NCI-H1105 treated with DMSO at 0.1 percent for 48 hours (cell line): ENCODE results near the gene MRO.
A peak's percentile ranks its signal among the peaks of the same experiment; 100 is the strongest.
"Not testable (repeated sequence)": the region's sequence is repeated elsewhere in the genome, so short reads cannot be mapped to it uniquely, and the experiment has no call there.

Experiments used
- DNase-seq: peaks from one replicate; lab custom pipeline; 2025; lab: John Stamatoyannopoulos, UW

MRO gene

DNA sequence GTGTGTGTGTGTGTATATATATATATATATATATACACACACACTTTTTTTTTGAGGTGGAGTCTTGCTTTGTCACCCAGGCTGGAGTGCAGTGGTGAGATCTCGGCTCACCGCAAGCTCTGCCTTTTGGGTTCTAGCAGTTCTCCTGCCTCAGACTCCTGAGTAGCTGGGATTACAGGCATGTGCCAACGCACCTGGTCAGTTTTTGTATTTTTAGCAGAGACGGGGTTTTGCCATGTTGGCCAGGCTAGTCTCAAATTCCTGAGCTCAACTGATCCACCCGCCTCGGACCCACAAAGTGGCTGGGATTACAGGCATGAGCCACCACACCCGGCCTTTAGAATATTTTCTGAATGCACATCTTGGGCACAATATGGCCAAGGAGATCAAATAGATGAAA, 13.7 kb upstream of the MRO start:
- not testable (repeated sequence) for DNase-seq

DNA sequence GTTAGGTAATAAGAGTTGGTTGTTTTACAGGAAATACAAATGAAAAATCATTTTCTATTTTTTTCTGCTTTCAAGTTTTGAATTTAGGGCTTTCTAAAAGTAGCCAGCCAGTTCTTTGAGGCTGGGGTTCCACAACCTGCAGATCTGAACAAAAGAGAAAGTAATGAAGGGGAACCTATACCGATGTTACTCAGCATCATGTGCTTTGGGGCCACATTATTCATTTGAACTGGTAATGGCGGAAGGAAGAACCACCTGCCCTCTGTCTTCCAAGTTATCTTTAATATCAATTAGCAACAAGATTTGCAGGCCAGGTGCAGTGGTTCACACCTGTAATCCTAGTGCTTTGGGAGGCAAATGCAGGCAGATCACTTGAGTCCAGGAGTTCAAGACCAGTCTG, 12.9 kb upstream of the MRO start:
- no peak for DNase-seq

DNA sequence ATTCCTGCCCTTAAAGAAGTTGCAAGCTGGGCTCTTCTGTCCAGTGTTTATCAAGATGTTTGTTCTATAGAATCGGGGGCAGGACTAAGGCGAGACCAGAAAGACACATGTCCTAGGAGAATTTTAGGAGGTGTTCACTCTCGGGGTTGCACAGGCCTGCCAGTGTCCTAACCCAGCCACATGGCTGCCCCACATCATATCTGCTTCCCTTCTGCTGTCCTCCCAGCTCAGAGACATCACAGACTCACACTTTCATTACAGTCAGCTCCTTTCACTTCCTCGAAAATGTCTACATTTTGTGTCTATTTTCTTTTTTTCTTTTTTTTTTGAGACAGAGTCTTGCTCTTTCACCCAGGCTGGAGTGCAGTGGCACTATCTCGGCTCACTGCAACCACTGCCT, 10.7 kb upstream of the MRO start:
- no peak for DNase-seq

DNA sequence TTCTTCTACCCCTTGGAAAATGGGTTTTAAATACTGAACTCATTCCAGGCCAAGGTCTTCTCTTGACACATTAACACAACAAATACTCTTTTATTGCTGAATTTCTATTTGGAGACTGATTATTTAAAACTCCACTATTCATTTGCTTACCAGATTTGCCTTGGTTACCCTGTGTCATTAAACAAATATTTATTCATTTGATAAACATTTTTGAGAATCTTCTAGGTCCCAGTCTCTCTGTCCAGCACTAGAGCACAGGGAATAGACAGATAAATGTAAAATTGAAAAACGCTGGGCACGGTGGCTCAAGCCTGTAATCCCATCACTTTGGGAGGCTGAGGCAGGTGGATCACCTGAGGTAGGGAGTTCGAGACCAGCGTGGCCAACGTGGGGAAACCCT, 9.8 kb upstream of the MRO start:
- no peak for DNase-seq

DNA sequence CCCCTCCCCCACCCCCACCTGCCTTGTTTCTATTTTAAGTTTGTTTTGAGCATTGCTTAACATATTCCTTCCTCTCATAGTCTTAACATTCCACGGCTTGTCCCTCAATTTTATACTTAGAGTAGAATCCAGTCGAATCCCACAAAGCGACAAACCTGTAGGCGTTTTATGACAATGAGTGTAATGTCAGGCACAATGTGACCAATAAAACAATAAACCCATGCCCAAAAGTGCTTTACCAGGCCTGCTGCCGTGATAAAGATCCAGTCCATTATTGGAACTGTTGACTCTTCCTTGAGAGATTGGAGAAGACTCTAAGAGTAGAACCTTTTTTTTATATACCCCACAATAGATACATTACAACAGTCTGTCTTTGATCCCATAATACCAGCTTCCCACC, 6.2 kb upstream of the MRO start:
- no peak for DNase-seq

DNA sequence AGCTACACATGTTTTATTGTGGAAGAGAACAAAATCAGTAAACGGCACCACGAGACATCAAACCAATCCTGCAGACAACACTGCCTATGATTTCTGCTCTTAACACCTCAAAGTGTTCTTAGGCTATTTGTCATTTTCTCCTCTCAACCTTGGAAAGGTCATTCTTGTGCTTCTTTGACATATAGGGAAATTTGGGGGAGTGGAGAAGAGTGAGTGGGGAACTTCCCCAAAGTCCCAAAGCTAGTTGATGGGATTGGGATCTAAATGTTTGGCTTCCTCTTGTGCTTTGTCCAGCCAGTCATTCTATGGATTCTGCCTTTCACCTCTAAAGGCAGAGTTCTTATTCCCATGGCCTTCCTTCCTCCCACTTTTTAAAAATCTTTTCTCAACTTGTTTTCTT, 5.8 kb upstream of the MRO start:
- no peak for DNase-seq

DNA sequence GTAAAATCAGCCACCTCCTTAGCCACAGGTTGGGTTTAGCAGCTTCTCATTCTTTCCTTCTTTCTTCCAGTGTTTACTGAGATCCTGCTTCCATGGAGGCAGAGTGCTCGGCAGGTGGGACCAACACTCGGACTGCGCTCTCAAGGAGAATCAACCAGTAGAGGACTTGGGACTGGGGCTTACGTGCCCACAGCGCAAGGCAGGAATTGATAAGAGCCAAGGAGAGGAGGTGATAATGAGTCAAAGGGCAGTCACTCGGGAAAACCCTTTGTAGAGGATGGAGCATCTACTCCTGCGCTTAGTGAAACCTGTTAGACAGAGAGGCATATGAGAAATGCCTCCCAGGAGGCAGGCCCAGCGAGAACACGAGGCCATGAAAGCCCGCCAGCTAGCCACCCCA, 2.9 kb upstream of the MRO start:
- DNase-seq: no peak

DNA sequence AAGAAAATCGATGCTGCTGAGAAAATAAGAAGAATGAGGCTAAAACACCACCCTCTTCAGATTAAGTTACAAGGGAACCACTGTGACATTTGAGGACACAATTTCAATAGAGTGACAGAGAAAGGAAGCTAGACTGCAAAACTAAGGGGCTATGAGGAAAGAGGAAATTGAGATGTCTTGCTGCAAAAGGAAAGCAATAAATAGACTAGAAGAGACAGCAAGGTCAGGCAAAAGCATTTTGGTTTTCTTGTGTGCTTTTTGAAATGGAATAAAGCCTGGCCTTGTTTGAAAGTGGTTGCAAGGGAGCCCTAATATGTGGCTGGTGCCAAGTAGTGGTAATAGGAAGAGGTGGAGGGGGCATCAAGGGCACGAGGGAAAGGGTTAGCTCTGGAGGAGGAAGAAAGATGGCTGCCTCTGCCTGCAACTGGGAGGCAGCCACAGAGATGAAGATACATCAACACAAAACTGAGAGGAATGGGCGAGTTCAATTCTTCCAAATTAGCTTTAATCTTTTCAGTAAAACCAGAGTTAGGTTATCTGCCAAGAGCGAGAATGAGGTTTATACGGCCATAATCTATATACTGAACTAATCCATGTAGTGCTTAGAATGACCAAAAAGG, 1.2 kb upstream of the MRO start:
- DNase-seq: no peak

DNA sequence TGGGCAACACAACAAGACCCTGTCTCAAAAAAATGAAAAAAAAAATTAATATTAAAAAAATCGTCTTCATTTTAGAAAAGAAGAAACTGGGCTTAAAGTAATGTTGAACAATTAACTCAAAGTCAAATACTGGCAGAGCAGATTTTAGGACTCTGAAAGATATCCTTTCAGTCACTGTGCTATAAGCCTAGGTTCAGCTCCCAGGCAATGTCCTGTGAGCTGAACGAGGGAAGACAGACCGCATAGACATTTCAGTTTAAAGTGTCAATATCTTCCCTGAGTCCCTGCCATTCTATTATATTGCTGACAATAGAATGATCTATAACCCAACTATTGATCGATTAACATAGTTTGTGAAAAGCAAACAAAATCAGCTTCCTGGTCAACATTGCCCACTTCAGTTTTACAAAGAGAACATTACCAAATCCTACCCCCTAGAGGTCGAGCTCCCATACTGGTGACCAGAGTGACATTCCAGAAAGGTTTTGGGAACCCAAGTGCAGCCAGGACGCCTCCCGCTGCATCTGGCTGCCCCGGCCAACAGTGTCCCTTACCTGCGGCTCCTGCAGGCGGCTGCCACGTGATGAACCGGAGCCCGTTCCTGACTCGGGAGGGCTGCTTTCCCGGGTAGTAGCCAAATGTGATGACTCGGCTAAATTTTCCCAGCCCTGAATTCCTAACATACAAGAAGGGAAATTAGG, 639 bp downstream of the MRO start:
- DNase-seq: peak; percentile 42

DNA sequence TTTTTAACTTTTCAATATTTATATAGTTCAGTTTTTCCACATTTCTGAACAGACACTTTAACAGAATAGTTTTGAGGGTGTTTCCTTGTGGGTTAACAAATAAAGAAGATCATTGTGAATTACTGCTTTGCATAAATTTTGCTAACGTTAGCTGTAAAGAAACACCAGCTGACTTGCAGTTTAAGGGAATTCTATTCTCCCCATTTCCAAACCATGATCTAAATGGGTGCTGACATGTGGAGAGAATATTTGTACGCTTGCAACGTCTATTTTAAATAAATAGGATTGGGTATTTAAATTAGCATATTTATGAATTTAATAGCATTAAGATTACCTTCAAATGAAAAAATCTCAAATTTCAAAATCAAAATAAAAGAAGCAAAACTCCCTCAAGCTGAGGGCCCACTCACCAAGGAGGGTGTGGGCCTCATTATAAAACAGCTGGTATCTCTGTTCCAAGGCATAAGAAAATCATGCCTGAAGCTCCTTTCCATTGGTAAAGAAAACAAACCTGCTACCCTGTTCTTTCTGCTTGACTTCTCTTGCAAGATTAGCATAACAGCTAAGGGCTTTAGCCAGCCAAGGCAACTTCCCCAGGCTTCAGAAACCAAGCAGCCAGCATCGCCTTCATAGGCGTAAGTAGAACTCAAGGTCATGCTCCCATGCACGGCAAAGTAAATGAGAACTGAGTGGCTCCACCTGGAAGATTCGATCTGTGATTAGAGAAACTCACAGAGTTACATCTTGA, 3.2 kb downstream of the MRO start:
- no peak for DNase-seq

DNA sequence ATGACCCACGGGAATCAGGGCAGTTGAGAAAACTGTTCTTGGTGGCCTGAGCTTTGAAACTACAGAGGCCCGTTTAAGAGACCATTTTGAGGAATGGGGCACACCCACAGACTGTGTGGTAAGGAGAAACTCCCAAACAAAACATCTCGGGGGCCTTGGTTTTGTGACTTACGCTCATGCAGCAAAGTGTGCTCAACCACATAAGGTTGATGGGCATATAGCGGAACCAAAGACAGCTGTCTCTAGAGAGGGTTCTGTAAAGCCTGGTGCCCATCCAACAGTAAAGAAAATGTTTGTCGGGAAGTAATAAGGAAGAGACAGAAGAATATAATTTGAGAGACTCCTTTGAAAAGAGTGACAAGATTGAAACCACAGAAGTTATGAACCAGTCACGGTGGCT, 5.4 kb downstream of the MRO start:
- DNase-seq: no peak

DNA sequence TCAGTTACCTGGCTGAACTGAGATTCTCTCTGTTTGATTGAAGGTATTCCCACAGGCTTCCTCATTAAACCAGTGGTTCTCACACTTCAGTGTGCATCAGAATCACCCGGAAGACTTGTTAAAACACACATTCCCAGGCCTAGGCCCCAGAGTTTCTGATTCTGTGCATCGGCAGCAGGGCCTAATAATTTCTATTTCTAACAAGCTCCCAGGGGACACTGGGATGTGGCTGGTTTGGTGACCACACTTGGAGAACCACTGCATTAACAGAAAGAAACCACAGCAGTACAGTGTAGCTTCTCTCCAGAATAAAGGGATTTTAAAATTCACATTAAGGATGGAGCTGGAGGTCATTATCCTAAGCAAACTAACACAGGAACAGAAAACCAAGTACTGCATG, 6.5 kb downstream of the MRO start:
- DNase-seq: no peak

DNA sequence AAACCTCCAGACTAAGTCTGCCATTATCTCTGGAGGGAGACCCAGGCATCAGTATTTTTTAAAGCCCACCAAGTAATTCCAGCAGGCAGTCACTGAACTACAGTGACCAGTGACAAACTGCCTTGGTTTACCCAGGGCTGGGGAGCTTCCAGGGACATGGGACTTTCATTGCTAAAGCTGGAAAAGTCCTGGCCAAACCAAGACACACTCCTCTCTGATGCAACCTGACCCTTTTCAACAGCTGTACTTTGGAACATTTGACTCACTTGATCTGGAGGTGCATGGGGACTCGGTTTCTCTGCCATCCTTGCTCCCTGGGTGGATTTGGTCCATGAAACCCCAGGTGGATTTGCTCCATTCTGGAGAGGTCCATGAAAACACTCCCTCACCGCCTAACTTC, 7.0 kb downstream of the MRO start:
- no peak for DNase-seq

DNA sequence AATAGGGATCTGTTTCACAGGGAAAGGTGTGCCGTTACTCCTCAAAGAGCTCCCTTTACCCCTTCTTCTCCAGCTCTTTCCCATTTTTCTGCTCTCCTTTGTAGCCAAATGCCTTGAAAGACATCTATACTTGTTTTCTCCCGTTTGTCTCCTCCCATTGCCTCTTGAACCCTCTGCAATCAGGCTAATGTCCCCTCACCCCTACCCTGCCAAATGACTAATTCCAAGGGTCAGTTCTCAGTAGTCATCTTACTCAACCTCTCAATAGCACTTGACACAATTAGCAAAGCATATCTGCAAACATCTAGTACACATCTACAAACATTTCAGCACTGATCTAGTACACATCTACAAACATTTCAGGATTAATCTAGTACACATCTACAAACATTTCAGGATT, 12.6 kb downstream of the MRO start:
- no peak for DNase-seq

DNA sequence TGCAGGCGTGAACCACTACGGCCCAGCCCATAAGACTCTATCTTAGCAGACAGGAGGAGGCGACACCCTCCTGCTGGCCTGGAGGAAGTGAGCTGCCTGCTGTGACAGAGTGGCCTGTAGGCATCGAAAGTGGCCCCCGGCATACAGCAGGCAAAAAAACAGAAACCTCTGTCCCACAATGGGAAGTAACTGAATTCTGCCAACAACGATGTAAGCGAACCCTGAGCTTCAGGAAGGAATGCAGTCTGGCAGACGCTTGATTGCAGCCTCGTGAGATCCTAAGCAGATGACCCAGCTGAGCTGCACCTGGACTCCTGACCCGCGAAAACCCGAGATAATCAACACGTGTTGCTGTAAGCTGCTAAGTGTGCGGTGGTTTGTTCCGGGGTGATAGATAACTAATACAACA, 13.6 kb downstream of the MRO start:
- DNase-seq: no peak

DNA sequence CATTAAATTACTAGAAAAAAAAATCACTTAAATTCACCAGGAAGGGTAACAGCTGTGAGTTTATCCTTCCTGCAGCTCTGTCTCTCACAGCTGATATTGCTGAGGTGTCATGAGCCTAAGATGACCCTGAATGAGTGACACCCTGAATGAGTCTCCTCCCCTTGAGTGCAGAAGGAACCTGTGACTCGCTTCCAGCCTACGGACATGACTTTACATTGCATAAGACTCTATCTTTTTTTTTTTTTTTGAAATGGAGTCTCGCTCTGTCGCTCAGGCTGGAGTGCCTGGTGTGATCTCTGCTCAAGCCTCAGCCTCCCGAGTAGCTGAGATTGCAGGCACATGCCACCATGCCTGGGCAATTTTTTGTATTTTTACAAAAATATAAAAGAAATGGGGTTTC, 14.1 kb downstream of the MRO start:
- DNase-seq: no peak

DNA sequence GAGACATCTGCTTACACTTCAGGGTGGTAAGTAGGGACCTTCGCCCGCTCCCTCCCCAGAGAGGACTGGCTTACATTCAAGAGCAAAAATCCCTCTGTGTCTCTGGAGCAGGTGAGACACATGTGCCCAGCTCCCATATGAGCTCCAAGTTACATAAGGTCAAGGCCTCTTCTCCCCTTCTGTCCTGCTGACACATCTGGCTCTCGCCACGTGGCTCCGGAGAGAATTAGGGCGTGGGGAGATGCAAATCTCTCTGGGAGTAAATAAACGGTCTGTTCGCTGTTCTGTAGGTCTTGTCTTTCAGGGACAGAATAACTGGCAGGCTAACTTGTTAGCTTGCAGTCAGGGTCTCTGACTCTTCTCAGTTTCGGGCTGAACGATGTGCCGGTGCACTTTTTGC, 16.2 kb downstream of the MRO start:
- DNase-seq: no peak

DNA sequence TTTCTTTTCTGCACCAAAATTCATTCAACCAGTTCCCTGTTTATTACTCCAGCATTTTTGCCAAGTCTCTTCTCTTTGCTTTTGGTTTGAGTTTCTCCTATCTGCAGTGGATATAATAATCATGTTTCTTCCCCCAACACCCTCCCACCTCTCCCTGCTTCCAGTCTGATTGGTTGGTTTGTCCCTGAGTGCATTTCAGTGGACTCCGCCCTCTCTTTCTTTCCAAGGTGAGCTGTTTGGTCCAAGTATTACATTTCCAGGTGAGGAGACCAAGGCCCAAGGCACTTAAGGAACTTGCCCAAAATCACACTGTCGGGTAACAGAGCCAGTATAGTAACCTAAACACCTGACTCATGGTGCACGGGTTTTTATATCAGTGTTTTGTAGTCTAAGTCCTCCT, 17.7 kb downstream of the MRO start:
- no peak for DNase-seq

DNA sequence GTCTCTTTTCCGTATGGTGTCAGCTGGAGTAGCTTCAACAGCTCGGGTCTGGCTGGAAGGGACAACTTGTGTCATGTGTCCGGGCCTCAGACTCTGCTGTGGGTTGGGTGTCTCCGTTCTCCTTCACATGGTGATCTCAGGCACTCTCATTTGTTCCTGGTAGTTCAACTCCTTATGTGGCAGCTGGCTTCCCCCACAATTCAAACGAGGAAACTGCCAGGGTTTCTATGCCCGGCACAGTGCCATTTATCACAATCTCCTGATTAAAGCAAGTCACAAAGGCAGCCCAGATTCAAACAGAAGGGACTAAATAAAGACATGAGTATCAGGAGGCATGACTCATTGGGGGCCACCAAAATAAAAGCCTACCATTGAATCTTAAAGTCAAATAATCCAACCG, 22.7 kb downstream of the MRO start:
- no peak for DNase-seq

DNA sequence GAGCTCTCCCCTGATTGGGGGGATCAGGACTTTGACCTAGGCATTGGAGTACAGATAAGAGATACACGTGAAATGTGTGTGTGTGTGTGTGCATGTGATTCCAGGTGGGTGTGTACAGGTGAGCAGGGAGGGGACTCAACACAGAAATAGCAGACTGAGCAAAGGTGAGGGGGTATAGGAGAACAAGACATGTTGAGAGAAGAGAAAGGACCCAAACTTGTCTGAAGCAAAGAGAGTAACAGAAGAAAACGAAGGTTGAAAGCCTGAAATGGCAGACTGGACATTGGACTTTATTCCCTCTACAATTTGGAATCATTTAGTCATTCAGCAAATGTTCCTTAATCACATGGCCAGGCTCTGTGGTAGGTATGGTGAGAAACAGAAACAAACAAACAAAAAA, 23.3 kb downstream of the MRO start:
- DNase-seq: no peak

DNA sequence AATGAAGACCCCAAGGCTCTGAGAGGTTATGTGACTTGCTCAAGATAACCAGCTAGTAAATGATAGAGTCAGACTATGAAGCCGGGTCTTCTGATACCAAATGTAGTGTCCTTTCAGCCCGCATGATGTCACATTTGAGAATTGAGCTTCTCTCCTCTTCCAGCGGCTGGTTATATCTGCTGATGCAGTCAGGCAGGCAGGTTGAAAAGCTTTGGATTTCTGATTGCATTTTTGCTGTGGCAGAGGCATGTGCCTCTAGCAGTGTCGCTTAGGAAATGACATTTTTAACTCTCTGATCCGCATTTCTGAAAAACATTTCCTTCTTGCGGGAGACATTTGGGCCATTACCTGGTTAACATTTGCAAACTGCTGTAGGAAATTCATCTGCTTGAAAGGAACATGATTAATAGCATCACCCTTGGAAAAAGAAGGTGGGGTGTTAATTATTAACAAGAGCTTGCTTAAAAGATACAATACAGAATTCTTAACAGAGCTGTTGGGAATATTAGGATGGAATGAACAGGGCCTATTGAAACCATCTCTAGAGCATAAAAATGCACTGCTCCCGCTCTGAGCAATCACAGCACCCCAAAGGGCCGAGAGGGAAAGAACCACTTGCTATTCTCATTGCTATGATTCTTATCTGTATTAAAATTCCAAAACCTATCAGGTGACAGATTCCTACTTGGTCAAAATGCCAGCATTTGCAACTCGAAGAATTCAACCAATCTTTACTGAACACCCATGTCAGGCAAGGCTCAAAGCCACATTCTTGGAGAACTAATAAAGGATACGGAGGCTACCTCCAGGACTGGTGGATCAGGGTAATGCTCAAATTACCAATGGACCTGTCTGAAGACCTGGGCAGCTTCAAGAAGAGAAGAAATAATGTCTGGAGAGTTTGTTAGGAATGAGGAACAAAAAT, 25.9 kb downstream of the MRO start:
- DNase-seq: no peak

DNA sequence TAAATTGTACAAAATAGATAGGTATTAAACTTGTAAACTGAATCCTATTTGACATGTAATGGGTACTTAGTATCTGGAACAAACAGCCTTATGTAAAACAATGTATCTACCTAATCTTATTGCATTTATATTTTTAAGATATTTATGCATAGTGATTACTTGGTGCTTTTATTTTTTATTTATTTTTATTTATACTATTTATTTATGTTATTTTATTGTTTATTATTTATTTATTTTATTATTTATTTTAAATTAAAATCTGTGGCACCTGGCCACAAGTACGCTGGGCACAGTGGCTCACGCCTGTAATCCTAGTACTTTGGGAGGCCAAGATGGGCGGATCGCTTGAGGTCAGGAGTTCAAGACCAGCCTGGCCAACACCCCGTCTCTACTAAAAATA, 26.9 kb downstream of the MRO start:
- DNase-seq: no peak
